H1 (cell line): Measurements from ENCODE around the gene GNG7. TPM values are rescaled to one million over a fixed set of nuclear protein-coding genes. Genes with fewer than 3 reads are reported as not detected.

Experiments used
- CEBPB ChIP-seq: IDR thresholded peaks from 2 replicates; pipeline ENCODE4 v1.6.1; 2012; ENCODE audit warnings: low read depth, low read length
- SIN3A ChIP-seq, 2 experiments: IDR thresholded peaks in 1 of 2; conservative IDR thresholded peaks in 1 of 2; 2 replicates each; pipeline ENCODE4 v1.6.1; 2011 to 2012; ENCODE audit warnings: low read length in 2 of 2, improper control_type of control experiment in 1 of 2, low read depth in 1 of 2, mild to moderate bottlenecking in 1 of 2
- SIRT6 ChIP-seq: IDR thresholded peaks from one replicate; pipeline ENCODE4 v1.7.1; 2012; ENCODE audit warnings: low read length, inconsistent platforms
- TAF7 ChIP-seq: optimal IDR thresholded peaks from 2 replicates; pipeline ENCODE3; 2011; ENCODE audit warnings: low read depth, mild to moderate bottlenecking, inconsistent platforms, low read length, moderate library complexity, borderline replicate concordance
- TBP ChIP-seq: IDR thresholded peaks from 2 replicates; pipeline ENCODE4 v1.6.1; 2011; ENCODE audit warnings: low read depth, low read length, improper control_type of control experiment
- ZNF274 ChIP-seq: IDR thresholded peaks from 2 replicates; pipeline ENCODE4 v1.7.0; 2012; ENCODE audit warnings: low read length, borderline replicate concordance; ENCODE audit errors: extremely low read depth
- polyA plus RNA-seq, 7 experiments: library from polyadenylated mRNA; depleted of rRNA in 3 of 7; stranded (reverse) in 5 of 7; unstranded in 2 of 7; fragments of >200 nt in 5 of 7; fragments of 200-250 nt in 2 of 7; gene quantifications; 1 replicate in 5 of 7; 2 replicates in 1 of 7; 4 replicates in 1 of 7; pipeline versions ENCODE4 v1.2.1 to v1.2.3, GENCODE V29; 2011 to 2013; ENCODE audit warnings: missing spikeins in 2 of 7, mixed read lengths in 2 of 7
- total RNA-seq: library from RNA; stranded (reverse); fragmentation: NEBNext Ultra II Directional; extraction: Animal tissue kit (Norgen Biotek cat#: 25700); gene quantifications from 2 replicates; pipeline ENCODE4 v1.2.1, GENCODE V29; 2021

GNG7 gene
- total and polyA plus RNA-seq, 2 of the 8 experiments (the other 6 are each of a cell fraction or from before 2014, with no cell fraction given), result 2.8 to 7.8 TPM

GRCh38 chr19:2690856-2691255 lies 11.6 kb downstream of the GNG7 start (continued):
- no peak for TF ChIP-seq ZNF274
- no peak for TF ChIP-seq TAF7
- TF ChIP-seq TBP, result no peak
- no peak for TF ChIP-seq SIRT6
- TF ChIP-seq SIN3A (conservative IDR thresholded peaks at IDR 0.05 in 1 of 2, IDR thresholded peaks at IDR 0.05 in 1 of 2; ENCODE audit: low read depth in 1 of 2, low read length in 2 of 2), result no peak
- TF ChIP-seq CEBPB, result no peak
